Progenitor cell of endocrine pancreas (in vitro differentiated cells): ENCODE results near the gene HINT2. TPM values are rescaled to one million over a fixed set of nuclear protein-coding genes. Genes with fewer than 3 reads are reported as not detected.

ENCODE experiments used
- DNase-seq: peaks from one replicate; pipeline ENCODE4 v3.0.0; 2021; ENCODE audit warnings: low spot score; ENCODE audit not compliant: unreplicated experiment
- H3K27ac Mint-ChIP-seq: 2 replicates; pipeline ENCODE4 v1.8.0; 2021; ENCODE audit warnings: mild to moderate bottlenecking, moderate library complexity, mixed read lengths
- H3K27me3 Mint-ChIP-seq: 2 replicates; pipeline ENCODE4 v1.8.0; 2021; ENCODE audit warnings: mixed read lengths
- H3K36me3 Mint-ChIP-seq: 2 replicates; pipeline ENCODE4 v1.8.0; 2022; ENCODE audit warnings: mixed read lengths; ENCODE audit not compliant: insufficient read depth
- H3K4me1 Mint-ChIP-seq: 2 replicates; pipeline ENCODE4 v1.8.0; 2021; ENCODE audit warnings: low read depth, mixed read lengths
- H3K4me3 Mint-ChIP-seq: 2 replicates; pipeline ENCODE4 v1.8.0; 2021; ENCODE audit warnings: low read depth, mild to moderate bottlenecking, moderate library complexity, mixed read lengths
- H3K9me3 Mint-ChIP-seq: 2 replicates; pipeline ENCODE4 v1.8.0; 2021; ENCODE audit warnings: low read depth, mixed read lengths
- total RNA-seq: library from RNA; stranded (reverse); gene quantifications from 2 replicates; pipeline ENCODE4 v1.2.1, GENCODE V29; 2021
- TF ChIP-seq, protein P1 (sequence below): fragments of 200-600 bp; sonication (generic); IDR thresholded peaks from one replicate; pipeline ENCODE4 v1.5.0; 2021; ENCODE audit warnings: antibody characterized with exemption, mild to moderate bottlenecking; ENCODE audit not compliant: unreplicated experiment

HINT2 gene
- total RNA-seq, 1 donor from 2014 or later: 37.7 TPM

DNA sequence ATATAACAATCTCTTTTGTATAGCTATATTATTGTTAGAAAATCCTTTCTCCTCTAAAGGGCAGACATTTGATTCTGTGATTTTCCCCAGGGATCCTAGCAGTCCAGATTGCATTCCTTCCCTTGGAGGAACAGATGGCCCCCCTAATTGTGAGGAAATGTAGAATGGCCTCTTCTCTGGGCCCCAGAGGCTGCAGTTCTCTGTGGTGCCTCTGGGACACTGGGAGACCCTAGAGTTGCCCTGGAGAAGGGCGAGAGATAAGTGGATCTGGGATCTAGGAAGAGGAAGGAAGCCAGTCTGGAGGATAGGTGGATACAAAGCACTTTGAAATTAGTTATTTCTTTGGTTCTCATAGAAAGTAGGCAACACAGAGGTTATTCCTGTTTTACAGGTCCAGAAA lies 1.9 kb upstream of the HINT2 start:
- Mint-ChIP-seq H3K27me3 (no peaks in the 10 kb centered on the region), H3K9me3 (peaks cover 3% of the 10 kb centered on the region), H3K4me3 (peak overlapping the region; percentile 90), H3K4me1 (peaks cover 21% of the 10 kb centered on the region), H3K36me3 (no peaks in the 10 kb centered on the region), H3K27ac (no peak overlapping the region)
- TF ChIP-seq, protein P1, sequence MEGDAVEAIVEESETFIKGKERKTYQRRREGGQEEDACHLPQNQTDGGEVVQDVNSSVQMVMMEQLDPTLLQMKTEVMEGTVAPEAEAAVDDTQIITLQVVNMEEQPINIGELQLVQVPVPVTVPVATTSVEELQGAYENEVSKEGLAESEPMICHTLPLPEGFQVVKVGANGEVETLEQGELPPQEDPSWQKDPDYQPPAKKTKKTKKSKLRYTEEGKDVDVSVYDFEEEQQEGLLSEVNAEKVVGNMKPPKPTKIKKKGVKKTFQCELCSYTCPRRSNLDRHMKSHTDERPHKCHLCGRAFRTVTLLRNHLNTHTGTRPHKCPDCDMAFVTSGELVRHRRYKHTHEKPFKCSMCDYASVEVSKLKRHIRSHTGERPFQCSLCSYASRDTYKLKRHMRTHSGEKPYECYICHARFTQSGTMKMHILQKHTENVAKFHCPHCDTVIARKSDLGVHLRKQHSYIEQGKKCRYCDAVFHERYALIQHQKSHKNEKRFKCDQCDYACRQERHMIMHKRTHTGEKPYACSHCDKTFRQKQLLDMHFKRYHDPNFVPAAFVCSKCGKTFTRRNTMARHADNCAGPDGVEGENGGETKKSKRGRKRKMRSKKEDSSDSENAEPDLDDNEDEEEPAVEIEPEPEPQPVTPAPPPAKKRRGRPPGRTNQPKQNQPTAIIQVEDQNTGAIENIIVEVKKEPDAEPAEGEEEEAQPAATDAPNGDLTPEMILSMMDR: peak; percentile 33
- no peak for DNase-seq

DNA sequence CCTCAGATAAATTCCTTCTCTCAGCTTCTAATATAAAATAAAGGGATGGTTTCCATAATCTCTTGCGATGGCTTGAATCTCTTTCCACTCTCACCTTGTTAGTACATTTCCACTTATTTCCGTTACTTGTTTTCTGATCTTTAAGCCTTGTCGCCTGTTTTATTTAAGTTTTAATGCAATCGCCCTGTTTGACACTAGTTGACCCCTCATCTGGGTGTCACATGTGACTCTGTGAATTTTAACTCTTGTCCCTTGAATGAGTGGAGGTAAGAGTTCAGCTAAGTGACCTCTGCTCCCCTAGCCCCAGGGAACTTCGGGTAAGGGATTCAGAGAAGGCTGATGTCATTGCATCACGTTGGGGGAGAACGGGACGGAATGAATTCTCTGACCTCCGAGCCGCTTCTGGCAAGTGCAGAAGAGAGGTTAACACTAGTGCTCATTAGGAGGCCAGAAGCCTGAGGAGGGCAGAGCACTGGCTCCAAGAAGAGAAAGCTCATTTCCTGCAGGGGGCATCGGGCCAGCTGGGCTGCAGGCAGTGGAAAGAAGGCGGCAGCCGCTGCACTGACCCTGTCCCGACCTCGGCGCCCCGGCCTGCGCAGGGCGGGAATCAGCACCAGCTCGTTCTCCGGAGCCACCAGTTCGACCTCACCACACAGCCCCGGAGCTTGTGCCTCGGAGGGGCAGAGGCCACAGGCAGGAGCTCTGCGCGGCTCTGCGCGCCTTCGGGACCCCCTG lies 569 bp downstream of the HINT2 start:
- Mint-ChIP-seq H3K36me3 (no peaks in the 10 kb centered on the region), H3K27ac (peak overlapping the region; percentile 93), H3K27me3 (no peaks in the 10 kb centered on the region), H3K9me3 (peaks cover 3% of the 10 kb centered on the region), H3K4me1 (peaks cover 21% of the 10 kb centered on the region), H3K4me3 (peak overlapping the region; percentile 90)
- DNase-seq: peak; percentile 55
- TF ChIP-seq, protein P1: peak; percentile 51

DNA sequence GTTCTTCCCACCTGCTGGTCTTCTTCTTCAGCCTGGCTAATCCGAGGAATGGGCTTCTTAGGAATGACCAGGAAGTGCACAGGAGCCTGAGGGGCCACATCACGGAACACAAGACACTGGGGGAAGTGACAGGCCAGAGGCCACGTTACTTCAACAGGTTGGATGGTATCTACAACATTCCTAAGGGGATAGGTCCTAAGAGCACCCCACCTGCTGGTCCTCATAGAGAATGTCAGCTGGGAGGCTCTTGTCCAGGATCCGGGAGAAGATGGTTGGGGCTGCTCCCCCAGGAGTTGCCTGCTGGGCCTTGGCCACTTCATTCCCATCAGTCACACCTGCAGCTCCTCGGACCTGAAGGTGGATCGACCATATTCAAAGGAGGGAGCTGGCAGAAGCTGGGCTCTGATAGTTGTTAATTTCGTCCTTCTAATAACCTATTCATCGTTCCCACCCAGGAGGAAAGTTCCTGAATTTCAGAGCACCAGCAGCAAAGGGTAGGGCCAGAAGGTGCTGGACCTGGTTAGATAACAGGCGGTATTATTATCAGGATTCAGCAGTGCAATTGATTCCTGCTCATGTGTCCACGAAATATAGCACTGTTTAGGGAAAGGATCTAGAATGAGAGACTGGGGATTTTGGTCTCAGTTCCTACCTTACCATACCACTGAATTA lies 1.3 kb downstream of the HINT2 start:
- H3K9me3 Mint-ChIP-seq: peaks cover 3% of the 10 kb centered on the region
- no peaks in the 10 kb centered on the region for H3K27me3 Mint-ChIP-seq
- H3K27ac Mint-ChIP-seq: peak overlapping the region; percentile 86
- H3K4me1 Mint-ChIP-seq: peaks cover 21% of the 10 kb centered on the region
- TF ChIP-seq, protein P1: peak; percentile 34
- no peak for DNase-seq
- peak overlapping the region; percentile 67 for H3K4me3 Mint-ChIP-seq
- H3K36me3 Mint-ChIP-seq: no peaks in the 10 kb centered on the region

DNA sequence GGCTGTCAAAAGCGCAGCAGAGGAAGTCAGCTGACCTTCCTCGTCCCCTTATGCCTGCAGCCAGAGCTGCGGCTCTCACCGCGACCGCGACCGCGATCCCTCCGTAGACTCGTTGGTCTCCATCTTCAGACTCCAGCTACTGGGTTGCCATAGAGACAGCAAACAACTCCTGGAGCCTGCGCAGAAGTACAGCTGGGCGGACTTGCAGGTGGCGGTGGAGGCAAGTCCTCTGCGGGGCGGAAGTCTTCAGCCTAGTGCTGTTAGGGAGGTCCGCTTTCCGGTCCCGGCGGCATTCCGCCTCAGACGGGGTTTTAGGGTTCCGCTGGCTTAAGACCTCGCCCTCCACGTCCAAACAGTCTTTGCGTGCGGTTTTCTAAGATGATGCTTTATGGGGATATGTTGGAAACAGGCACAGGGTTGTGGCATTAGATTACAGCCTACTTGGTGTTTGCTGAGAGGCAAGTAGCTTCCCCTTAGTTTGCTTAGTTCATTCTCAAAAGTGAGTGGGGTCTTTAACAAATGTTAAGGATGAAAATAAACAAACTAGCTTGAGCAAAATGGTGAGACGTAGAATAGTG lies 2.7 kb downstream of the HINT2 start, which contains the start of gene SPAG8:
TSS of gene SPAG8 (minus strand) at position 238 of the 578 bp plus-strand sequence. CDS start at position 123, 115 bp downstream.
- Mint-ChIP-seq H3K9me3 (peaks cover 3% of the 10 kb centered on the region), H3K4me3 (peak within 1 kb of the TSS; percentile 77)

More for the DNA sequence above, 2.7 kb downstream of the HINT2 start, which contains the start of gene SPAG8:
- Mint-ChIP-seq H3K4me1 (peaks cover 21% of the 10 kb centered on the region), H3K27me3 (no peaks in the 10 kb centered on the region), H3K27ac (peak within 1 kb of the TSS; percentile 94), H3K36me3 (peaks cover 1% of the 10 kb centered on the region)
- TF ChIP-seq, protein P1: no peak
- DNase-seq: peak; percentile 75
